GM18858 (cell line): ENCODE results near the gene CLASP1.

Experiments
- ATAC-seq: cut with Tn5 transposase; IDR thresholded peaks from one replicate; pipeline ENCODE4 v1.9.1; 2021; ENCODE audit not compliant: unreplicated experiment

CLASP1 gene

DNA sequence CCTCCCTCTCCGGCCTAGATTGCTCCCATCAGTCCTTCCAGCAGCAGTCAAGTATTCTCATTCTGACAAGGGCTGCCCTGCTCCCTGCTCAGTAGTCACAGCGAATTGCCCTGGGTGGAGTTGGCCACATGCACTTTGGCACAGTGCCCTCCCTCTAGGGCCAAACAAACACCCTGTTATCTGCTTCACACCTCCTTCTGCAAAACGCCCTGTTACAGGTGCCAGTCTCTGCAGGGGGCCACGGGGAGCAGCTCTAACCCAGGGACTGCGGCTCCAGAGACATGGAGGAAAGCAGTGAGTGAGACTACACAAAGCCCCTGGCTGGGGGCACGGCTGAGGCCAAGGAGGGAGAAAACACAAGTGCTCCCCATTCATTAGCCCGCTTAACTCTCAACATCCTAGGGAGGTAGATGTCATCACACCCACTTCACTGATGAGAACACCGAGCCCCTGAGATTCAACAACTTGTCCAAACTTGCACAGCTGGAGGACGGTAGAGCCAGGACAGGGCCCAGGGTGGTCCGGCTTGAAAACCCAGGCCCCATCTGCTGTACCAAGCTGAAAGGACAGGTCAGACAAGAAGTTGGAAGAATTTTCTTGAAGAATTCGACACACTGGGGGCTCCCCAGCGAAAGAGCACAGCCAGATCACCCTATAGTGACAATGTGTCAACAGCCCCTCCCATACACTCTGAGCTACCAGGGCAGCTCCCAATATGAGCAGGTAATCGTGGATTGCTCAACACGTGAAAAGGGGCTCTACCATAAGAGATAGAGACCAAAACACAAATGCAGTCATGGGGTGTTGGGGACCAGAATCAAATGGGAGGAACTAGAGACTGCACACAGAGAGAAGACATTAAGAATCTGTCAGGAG, 355.6 kb downstream of the CLASP1 start:
- no peak for ATAC-seq

DNA sequence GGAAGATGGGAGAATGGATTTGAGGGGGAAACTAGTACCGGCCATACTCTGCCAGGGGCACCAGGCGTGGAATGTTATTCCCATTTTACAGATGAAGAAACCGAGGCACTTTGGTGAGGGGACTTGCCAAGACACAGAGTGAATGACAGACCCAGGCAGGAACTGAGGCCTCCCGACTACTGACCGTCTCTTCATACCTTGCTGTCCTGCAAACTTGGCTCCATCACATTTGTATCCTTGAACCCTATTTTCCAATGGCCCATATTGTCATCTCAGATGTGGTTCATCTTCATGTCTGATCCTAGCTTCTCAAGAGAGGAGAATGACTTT, 358.0 kb downstream of the CLASP1 start:
- ATAC-seq = no peak

DNA sequence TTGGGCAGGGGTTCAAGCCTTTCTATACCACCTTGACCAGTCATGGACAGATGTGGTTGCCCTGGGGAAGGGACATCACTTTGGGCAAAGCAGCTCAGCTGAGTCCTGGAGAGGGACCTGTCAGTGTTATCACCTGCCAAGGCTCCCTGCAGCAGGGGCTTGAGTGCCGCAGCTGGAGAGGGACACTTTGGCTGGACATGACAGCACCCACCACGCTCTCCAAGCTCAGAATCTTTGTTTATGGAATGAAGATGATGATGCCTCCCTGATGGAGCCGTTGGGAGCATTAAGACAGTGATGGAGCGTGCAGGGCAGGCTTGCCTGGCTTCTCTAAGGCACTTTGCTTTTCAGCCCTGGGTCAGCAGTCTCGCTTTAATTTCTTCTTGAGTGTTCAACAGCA, 360.0 kb downstream of the CLASP1 start:
- no peak for ATAC-seq

DNA sequence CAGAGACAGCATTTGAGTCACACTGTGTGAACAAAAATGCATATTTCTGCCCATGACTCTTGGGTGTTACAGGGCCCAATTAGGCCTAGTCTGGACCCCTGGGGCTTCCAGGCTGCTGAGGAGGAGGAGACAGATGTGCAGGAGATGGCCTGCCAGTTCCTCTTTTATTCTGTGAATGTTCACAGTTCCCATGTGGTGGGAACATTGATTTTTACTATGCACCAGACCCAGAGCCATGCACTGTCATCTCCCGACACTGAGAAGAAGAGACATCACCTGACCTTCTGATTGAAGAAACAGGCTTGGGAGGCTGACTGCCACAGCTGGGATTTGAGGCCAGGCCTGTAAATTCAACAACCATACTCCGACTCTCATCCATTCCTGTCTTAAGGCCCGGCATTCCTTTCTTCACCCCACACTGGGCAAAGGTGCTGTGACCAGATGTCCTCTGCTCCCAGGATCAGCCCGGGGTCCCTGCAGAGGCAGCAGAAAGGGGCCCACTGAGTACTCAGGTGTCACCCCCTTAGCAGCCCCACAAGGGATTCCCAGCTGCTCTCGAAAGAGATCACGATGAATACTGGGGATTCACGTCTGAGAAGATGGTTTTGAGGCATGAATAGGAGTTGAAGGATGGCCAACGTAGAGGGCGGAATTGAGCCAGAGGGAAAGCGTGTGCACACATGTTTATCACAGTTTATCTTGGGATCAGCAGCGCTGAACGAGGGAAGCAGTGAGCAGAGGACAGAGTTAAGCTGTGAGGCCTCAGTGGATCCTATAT, 360.6 kb downstream of the CLASP1 start:
- no peak for ATAC-seq

DNA sequence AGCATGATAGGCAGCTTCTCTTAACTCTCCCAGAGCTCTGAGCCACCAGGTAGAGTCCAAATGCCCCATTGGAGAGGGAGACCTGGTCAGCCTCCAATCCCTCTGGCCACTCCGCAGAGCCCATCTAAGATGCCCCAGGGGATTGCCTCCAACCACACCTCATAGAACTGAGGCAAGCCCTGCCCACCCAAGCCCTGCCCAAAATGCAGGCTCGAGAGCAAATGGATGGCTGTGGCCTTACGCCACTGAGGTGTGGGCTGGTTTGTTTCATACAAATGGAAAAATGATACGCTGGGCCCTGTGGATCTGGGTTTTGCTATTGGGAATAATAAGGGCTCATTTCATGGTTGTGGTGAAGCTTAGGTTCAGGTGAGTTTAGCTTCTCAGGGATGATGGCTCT, 361.3 kb downstream of the CLASP1 start:
- no peak for ATAC-seq
